Heart right ventricle (tissue), 16 donors: ENCODE measurements around the gene CDH13. TPM values are rescaled to one million over a fixed set of nuclear protein-coding genes. Genes with fewer than 3 reads are reported as not detected.

Source experiments
- ATAC-seq, 8 donors: fragments of 200-7000 bp; cut with Tn5 transposase; one replicate each; pipeline ENCODE4 v1.9.1; 2020; ENCODE audit warnings: mild to moderate bottlenecking in 8 of 8, moderate library complexity in 8 of 8, moderate number of reproducible peaks in 1 of 8
- DNase-seq, 2 donors: peaks; one replicate each; pipeline ENCODE4 v3.0.0-alpha.2; 2020
- H3K27ac ChIP-seq, 10 donors: fragments of 200-600 bp; sonication (generic) in 2 of 10; one replicate each; pipeline versions ENCODE4 v1.5.0 to v1.8.0; 2020 to 2022; ENCODE audit warnings: mild to moderate bottlenecking in 3 of 10
- H3K27me3 ChIP-seq, 7 donors: fragments of 200-600 bp; one replicate each; pipeline ENCODE4 v1.8.0; 2021 to 2022; ENCODE audit warnings: mild to moderate bottlenecking in 2 of 7
- H3K36me3 ChIP-seq, 9 donors: fragments of 200-600 bp; sonication (generic) in 1 of 9; one replicate each; pipeline versions ENCODE4 v1.5.0 to v1.8.0; 2020 to 2022; ENCODE audit warnings: mild to moderate bottlenecking in 2 of 9
- H3K4me1 ChIP-seq, 9 donors: fragments of 200-600 bp; sonication (generic) in 1 of 9; one replicate each; pipeline versions ENCODE4 v1.5.0 to v1.8.0; 2020 to 2022; ENCODE audit warnings: mild to moderate bottlenecking in 4 of 9
- H3K4me3 ChIP-seq, 10 donors: fragments of 200-600 bp; sonication (generic) in 2 of 10; one replicate each; pipeline versions ENCODE4 v1.5.0 to v1.8.0; 2020 to 2022; ENCODE audit warnings: mild to moderate bottlenecking in 7 of 10, moderate library complexity in 2 of 10
- H3K9me3 ChIP-seq, 11 donors: fragments of 200-600 bp in 10 of 11; sonication (generic) in 2 of 11; one replicate each; pipeline versions ENCODE4 v1.5.0 to v1.8.0; 2013 to 2022; ENCODE audit warnings: mild to moderate bottlenecking in 2 of 11, control low read depth in 1 of 11, moderate library complexity in 1 of 11
- CTCF ChIP-seq, 9 donors: fragments of 200-600 bp; sonication (generic) in 2 of 9; IDR thresholded peaks; one replicate each; pipeline versions ENCODE4 v1.5.0 to v1.8.0; 2021 to 2022; ENCODE audit warnings: antibody characterized with exemption in 9 of 9, mild to moderate bottlenecking in 5 of 9, moderate library complexity in 1 of 9
- WGBS, 2 donors: extraction: QIAGEN DNeasy Blood & Tissue Kit; methylation state at CpG; one replicate each; pipeline ENCODE4 v1.1.7; 2013; ENCODE audit warnings: inconsistent platforms in 1 of 2; 5-methylcytosine and 5-hydroxymethylcytosine counted together
- intact Hi-C, 10 donors: fragments of 100-400 bp; cut with DNase I; formaldehyde crosslinking; loops; one replicate each; pipeline versions ENCODE4 v1.11.1 to v1.14.2; 2022
- polyA plus RNA-seq, 2 donors: library from polyadenylated mRNA; stranded (reverse); fragments of 200-250 nt; gene quantifications; one replicate each; pipeline ENCODE4 v1.2.3, GENCODE V29; 2013
- total RNA-seq, 10 donors: library from RNA; stranded (reverse); fragmentation: NEBNext Ultra II Directional in 3 of 10; extraction: Animal tissue kit (Norgen Biotek cat#: 25700) in 3 of 10; gene quantifications; one replicate each; pipeline versions ENCODE4 v1.2.1 to v1.2.4, GENCODE V29; 2021 to 2023
- donor health status: Arrhythmogenic right ventricular cardiomyopathy.
- donor health status: ischemic (EF 13 %, LVEDD 7.1; RV severe dilation, severe dysfunction).
- donor health status: healthy with polysubstance abuse.
- donor health status: DM: no; HTN: yes; CAD: no.
- donor health status: DM: no; HTN: no; CAD: no.
- donor health status: ischemic (EF 25% LVEDD 6.9; RV normal size, moderate dysfunction).
- donor health status: ischemic (EF 25% LVEDD 5.7; RV mildly dilated, moderate dysfunction).
- donor health status: healthy.
- donor health status: DM: yes; HTN: yes; CAD: no.
- donor health status: Ischemic cardiomyopathy.
- donor health status: ischemic (EF 35%, LVEDD 5.7; RV mildly dilated, moderate dysfunction).
- donor health status: nonischemic (EF 11% LVEDD 7.7; RV severe dilation, severe dysfunction).
- donor health status: DM: yes; HTN: yes; CAD: no.
- donor health status: PGD.
- donor health status: ischemic (EF 29% LVEDD 5.4; RV normal size, mild dysfunction).
- donor health status: nonischemic (EF 23%, LVEDD 6.1; RV moderate dilation, normal function).

CDH13 gene
- total and polyA plus RNA-seq, 12 donors: 15.5 to 221 (median 168) TPM

- Histone ChIP-seq H3K36me3 (no peaks in the 10 kb centered on the region), H3K9me3 (no peaks in the 10 kb centered on the region), H3K4me3 (no peak overlapping the region), H3K4me1 (peaks cover 0 to under 1% (median 0%) of the 10 kb centered on the region in 9 donors), H3K27me3 (no peaks in the 10 kb centered on the region), H3K27ac (no peak overlapping the region)
- no peak for DNase-seq
- intact Hi-C loops: no loop called here
- TF ChIP-seq CTCF (IDR thresholded peaks at IDR 0.05): no peak
- 91 to 97% methylated on average over 10 of the region's 10 CpGs for WGBS, 2 donors
- ATAC-seq: no peak
Measured at GRCh38 chr16:82960918-82961317, 334.1 kb downstream of the CDH13 start.

DNA sequence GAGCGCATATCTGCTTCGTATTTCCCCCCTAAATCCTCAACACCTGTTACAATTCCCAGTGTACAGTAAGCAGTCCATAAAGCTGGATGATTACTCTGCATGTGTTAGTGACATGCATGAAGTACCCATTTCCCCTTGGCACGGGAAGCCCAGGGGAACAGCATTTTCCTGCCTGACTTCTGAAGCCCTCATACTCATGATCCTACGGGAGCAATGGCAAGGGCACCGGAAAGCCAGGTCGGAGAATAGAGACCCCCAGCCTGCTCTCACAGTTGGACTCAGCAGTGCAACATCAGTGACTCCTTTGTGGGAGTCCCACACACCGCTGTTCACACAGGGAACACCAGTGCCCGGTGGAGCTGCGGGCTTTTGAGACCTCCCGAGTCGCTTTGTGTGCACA, 336.9 kb downstream of the CDH13 start:
- DNase-seq: no peak
- WGBS, 2 donors: 92 to 94% methylated on average over 11 of the region's 11 CpGs
- no peak for TF ChIP-seq CTCF (IDR thresholded peaks at IDR 0.05)
- no peaks in the 10 kb centered on the region for H3K36me3 ChIP-seq
- no peak overlapping the region for H3K4me3 ChIP-seq
- H3K27me3 ChIP-seq: no peaks in the 10 kb centered on the region
- intact Hi-C loops: no loop called here
- no peak for ATAC-seq
- no peak overlapping the region for H3K27ac ChIP-seq
- peaks cover 0 to 3% (median 0%) of the 10 kb centered on the region in 11 donors for H3K9me3 ChIP-seq
- no peaks in the 10 kb centered on the region for H3K4me1 ChIP-seq

- Histone ChIP-seq H3K27me3 (no peaks in the 10 kb centered on the region), H3K36me3 (no peaks in the 10 kb centered on the region), H3K9me3 (peaks cover 0 to 5% (median 0%) of the 10 kb centered on the region in 11 donors), H3K4me1 (no peaks in the 10 kb centered on the region), H3K27ac (no peak overlapping the region), H3K4me3 (no peak overlapping the region)
- intact Hi-C loops: no loop called here
- no peak for TF ChIP-seq CTCF (IDR thresholded peaks at IDR 0.05)
- no peak for DNase-seq
- WGBS, 2 donors: 74 to 77% methylated on average over 5 of the region's 5 CpGs
- peak in 4 of 8 donors; percentile 46 to 75 (median 56) for ATAC-seq
Measured at GRCh38 chr16:82965808-82966207, 339.0 kb downstream of the CDH13 start.

- H3K27ac ChIP-seq: no peak overlapping the region
- H3K27me3 ChIP-seq: no peaks in the 10 kb centered on the region
- TF ChIP-seq CTCF (IDR thresholded peaks at IDR 0.05): no peak
- intact Hi-C loops: no loop called here
- no peaks in the 10 kb centered on the region for H3K36me3 ChIP-seq
- ATAC-seq (no peak), DNase-seq (no peak)
- no peak overlapping the region for H3K4me3 ChIP-seq
- 83 to 94% methylated on average over 7 of the region's 7 CpGs for WGBS, 2 donors
- peaks cover 0 to 7% (median 0%) of the 10 kb centered on the region in 9 donors for H3K4me1 ChIP-seq
- peaks cover 0 to 8% (median 0%) of the 10 kb centered on the region in 11 donors for H3K9me3 ChIP-seq
Measured at GRCh38 chr16:82967424-82967823, 340.7 kb downstream of the CDH13 start.
